ENCODE measurements around the gene NBAS.

Gene NBAS

DNA sequence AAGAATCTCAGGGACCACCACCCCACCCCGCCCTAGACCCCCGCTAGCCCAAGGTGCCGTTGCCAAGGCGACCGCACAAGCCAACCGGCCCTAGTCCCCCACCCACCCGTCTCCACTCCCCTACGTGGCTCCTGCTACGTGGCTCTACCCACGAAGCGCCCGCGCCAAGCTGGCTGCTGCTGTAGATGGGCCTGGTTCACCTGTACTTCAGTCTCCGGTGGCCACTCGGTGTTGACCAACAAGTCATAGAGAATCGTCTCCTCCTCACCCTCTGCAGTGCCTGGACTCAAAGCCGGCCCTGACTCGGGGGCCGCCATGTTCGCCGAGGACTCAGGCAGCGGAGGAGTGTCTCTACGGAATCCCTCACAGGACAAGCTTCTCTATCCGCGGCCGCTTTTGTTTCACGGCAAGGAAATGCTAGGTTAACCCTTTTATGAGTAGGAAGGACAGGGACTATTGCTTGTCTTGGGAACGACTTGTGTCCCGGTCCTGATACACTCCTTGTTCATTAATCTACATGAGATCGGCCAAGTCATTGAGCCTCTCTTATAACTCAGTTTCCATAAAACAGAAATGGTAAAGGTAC is at the start of gene NBAS:
NBAS (minus strand) TSS at position 347 of the 586 bp plus-strand sequence; CDS start at position 317, 30 bp downstream.
- DNase-seq (ENCODE audit: low spot score), result peak; percentile 87

DNA sequence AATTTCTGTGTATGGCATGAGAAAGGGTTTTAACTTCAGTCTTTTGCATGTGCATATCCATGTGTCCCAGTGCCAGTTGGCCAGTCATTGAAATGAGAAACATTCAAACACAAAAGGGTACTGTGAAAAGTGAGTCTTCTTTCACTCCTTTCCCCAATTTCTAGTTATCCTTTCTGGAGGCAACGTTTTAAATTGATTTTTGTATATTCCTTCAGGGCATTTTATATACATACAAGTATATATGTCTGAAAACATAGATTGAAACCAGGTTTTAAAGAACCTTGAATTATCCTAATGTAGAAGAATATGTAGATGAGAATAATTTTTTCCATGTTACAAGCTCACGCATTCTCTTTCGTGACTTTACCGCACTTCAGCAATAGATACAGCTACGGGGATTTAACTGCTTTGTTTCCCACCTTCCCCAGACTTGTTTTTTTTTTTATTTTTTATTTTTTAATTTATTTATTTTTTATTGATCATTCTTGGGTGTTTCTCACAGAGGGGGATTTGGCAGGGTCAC is 49.4 kb upstream of the NBAS start:
- DNase-seq (ENCODE audit: low spot score), result no peak

DNA sequence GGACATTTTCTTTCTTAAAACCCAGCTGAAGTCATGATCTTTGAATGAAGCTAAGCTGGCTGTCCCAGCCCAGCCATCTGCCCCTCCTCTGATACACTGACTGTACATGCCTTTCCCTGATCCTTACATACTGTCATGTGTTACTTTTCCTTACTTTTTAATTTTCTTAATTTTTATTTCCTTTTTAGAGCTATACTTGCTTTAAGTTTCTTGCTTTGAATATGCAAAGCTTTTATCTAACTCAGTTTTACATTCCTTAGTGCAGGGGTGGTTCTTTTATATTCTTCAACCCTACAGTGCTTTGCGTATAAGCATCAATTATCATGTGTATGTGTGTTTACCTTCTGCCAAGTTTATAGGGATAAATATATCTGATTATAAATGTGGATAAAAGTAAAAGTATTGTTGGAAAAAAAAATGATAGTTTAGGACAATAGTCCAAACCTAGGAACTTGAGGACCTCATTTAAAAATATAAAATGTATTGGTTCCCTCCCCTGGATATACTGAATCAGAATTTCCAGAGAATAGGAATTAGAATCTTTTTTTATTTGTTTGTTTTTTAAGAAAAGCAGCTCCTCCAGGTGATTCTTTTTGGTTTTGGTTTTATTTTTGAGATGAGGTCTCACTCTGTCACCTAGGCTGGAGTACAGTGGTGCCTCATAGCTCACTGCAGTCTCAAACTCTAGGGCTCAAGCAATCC is 48.4 kb upstream of the NBAS start:
- no peak for DNase-seq (ENCODE audit: low spot score)

DNA sequence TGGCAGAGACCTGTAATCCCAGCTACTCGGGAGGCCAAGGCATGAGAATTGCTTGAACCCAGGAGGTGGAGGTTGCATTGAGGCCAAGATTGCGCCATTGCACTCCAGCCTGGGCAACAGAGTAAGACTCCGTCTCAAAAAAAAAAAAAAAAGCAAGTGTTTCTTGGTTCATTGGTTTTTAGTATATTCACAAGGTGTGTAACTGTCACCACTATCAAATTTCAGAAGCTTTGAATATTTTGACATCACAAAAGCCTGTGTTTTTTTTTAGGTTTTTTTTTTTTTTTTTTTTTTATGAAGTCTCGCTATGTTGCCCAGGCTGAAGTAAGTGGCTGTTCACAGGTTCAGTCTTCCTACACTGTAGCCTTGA is 47.2 kb upstream of the NBAS start:
- DNase-seq (ENCODE audit: low spot score), result no peak

DNA sequence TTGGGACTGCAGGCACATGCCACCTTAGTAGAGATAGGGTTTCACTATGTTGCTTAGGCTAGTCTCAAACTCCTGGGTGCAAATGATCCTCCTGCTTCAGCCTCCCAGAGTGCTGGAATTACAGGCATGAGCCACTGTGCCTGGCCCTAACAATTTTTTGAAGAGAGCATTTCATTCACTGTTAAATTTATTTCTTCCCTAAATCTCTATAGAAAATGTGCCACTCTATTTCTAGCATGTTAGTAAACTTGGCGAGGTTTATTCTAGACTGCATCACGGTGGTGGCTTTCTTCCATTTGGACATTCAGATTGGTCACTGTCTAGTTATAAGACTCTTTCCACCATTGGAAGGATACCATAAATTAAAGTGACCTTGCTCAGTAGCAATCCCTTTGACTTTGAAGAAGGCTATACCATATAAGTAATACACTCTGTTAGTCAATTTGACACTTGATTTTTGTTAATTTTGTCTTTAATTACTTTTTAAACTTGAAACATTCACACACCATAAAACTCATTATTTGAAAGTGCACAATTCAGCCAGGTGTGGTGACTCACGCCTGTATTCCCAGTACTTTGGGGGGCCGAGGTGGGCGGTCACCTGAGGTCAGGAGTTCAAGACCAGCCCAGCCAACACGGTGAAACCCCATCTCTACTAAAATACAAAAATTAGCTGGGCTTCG is 46.7 kb upstream of the NBAS start:
- DNase-seq (ENCODE audit: low spot score), result no peak

DNA sequence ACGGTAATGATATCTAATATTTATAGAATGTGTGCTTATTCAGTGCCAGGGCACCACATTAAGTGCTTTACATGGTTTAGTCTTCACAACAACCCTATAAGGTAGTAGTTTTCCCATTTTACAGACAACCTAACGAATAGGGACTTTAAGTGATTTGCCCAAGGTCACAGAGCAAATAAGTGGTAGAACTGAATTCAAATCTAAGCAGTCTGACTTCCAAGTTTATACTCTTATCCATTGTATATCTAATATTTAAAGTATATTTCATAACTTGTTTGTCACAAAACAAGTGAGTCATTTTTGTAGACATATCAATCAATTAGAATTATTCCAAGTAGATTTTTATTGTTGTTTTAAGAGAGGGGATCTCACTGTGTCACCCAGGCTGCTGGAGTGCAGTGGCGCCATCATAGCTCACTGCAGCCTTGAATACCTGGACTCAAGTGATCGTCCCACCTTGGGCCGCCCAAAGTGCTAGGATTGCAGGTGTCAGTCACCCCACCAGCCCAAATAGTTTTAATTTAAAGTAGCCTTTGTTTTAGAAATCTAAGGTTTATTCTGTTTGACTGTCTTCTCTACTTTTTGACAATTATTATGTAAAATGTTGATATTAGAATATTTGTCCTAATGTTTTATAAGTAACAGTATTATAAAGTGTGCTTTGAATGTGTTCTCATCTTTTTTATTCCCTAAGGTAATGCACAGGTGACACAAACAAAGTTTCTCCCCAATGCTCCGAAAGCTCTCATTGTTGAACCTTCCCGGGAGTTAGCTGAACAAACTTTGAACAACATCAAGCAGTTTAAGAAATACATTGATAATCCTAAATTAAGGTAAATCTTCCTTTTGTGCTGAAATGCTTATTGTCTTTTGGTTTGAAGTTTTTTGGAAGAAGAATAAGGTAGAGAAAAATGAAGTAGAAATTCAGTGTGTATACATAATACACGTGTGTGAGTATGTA is 45.6 kb upstream of the NBAS start:
- DNase-seq (ENCODE audit: low spot score), result no peak

DNA sequence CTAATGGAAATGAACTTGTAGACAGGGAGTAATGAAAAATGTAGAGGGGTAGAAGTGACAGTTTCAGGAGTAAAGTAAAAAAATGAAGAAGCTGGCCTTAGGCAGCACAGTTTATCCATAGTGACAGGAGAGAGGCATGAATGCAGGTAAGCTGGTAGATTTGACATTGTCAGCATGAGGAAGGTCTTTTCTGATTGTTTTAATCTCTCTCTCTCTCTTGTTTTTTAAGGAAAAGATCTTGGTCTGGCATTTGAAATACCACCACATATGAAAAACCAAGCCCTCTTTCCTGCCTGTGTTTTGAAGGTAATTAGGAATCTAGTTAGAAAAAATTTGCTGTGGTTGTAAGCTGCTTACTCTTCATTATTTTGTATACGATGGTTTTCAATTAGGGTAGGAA is 44.6 kb upstream of the NBAS start:
- DNase-seq (ENCODE audit: low spot score), result no peak

DNA sequence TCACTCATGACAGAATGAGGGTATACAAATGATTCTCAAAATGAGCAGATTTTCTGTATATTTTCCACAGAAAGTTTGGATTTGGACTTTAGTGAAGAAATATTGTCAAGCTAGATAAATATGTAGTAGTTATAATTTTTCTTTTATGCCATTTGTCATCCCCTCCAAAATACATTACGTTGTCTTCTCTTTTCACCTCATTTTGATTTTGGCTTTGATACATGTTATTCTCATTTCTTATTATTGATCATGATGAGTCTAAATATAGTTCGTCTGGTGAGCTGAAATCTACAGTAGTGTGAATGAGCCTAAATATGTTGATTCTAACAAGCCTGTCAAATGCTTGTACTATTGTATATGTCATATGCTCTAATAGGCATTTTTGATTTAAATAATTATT is 42.8 kb upstream of the NBAS start:
- no peak for DNase-seq (ENCODE audit: low spot score)

DNA sequence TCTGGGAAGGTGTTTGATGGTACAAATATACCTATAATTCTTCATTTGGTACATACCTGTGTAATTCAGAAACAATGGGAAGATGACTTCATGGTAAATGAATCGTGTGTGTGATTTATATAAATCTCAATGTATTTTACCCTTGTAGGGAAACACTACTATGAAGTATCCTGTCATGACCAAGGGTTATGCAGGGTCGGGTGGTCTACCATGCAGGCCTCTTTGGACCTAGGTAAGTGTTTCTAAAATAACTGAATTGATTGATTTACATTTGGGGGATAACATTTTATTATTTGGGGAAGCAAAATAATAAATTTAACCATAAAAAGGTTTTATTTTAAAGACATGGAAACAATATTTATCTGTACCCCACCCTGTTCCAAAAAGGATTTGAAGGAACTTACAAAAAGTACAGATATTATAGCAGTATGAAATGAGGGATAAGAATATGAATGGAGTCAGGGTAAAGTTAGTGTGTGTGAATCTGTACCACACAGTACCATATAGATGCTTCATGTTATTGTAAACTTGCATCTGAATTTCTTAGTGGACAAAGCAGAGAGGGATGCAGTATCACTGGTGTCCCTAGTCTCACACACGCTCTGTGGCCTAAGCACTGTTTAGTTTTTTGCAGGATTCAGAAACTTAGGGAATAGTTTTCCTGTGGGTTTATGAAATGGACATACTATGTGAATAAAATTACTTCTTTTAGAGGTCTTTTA is 42.1 kb upstream of the NBAS start:
- no peak for DNase-seq (ENCODE audit: low spot score)

DNA sequence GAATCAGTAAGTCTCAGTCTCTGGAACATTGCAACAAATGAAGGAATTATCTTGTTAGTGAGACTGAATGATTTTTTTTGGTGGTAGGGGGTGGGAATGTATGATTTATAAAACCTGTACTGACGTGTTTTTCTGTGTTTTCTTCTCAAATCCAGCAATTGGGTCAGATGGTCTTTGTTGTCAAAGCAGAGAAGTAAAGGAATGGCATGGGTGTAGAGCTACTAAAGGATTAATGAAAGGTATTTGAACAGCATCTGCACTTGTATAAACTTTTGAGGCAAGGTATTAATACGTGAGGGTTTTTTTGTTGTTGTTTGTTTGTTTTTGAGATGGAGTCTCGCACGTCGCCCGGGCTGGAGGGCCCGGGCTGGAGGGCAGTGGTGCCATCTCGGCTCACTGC is 41.3 kb upstream of the NBAS start:
- DNase-seq (ENCODE audit: low spot score), result no peak

DNA sequence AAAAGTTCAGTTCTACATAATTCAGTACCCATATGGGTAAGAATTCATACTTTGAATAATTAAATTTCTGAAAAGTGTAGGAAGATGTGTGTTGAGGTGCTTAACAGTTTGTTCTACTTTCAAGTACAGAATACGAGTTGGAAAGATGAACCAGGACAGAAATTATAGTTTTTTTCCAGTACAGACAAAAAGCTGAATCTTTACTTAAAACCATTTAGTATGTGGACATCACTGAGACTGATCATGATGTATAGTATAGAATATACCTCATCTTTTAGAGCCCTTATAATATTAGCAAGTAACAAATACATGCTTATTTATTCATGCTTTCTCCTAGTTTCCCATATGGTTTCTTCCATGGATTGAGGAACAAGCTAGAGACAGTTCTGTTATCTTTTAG is 40.5 kb upstream of the NBAS start:
- no peak for DNase-seq (ENCODE audit: low spot score)

DNA sequence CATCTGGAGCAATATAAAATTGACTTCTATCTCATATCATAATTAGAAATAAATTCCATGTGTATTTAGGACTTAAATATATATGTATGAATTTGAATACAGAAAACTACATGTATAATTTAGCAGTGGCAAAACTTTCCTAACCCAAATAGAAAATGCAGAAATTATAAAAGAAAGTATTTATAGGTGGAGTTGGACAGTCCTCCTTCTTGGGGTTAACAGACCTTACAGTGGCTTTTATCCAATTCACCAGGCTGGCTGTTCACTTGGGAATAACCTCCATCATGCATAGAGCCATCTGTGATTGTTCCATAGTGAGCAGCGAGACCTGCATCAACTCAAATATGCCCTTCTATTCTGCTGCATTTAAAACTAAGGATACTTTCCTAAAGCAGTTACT is 38.9 kb upstream of the NBAS start:
- no peak for DNase-seq (ENCODE audit: low spot score)

DNA sequence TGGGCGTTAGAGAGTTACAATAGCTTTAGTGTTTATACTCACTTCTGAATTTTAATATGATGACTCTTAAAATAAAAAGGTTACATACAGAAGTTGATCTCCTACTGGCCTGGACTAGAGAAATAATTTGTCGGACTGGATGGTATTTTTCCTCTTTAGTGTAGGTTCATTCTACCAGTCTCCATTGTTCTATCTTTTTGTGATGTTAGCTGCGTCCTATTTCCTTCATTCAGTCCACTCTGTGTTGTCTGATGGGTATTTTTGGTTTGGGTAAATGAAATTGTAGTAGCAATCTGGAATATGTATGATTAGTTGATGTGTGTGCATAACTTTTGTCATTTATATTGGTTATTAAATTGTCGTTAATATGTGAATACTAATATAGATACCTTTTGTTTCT is 35.8 kb upstream of the NBAS start:
- DNase-seq (ENCODE audit: low spot score), result no peak

DNA sequence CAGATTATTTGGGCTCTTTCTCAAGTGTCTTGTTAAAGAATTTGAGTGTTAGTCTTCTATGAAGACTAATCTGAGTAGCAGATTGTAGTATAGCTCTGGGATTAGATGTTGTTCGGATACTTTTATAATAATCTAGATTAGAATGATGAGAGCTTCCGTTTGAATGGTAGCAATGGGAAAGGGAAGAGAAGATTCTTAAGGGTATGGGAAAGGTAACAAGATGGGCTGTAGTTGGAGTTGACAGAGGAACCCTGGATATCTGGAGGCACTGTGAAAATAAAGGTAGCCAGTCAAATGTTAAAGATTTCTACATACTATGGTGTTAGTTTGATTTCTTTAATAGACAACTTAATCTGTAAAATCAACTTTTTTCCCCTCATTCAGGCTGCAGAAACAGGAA is 35.2 kb upstream of the NBAS start:
- DNase-seq (ENCODE audit: low spot score), result no peak

DNA sequence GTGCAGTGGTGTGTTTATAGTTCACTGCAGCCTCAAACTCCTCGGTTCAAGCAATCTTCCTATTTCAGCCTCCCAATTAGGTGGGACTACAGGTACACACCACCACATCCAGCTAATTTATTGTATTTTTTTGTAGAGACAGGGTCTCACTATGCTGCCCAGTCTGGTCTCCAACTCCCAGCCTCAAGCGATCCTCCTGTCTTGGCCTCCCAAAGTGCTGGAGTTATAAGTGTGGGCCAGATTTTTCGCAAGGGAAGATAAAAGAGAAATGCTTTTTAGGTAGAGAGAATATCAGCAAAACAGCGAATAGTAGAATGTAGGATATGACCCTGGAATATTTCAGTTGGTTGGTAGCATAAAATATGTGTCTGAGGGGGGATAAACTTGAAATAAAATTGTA is 34.8 kb upstream of the NBAS start:
- DNase-seq (ENCODE audit: low spot score), result no peak

DNA sequence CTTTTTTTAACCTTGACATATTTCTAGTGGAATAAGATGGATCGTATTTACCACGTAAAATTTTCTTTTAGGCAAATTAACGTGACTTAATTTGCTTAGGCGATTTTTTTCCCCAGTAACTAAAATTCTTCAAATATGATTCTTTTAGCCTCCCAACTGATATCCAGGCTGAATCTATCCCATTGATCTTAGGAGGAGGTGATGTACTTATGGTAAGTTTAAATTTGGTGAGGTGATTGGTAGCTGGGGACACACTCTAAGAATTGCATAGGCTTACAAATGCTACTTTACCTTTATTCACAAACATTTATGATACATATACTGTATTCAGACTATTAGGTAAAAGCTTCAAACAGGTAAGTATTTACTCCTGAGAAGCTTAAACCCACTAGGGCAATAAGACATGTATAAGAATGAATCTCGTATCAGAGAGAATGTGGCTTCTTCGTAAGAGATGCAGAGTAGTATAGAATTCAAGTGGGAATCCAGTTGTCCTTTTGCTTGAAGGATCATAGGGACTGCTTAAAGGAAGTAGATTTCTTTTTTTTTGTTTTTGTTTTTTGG is 34.3 kb upstream of the NBAS start:
- DNase-seq (ENCODE audit: low spot score), result no peak

DNA sequence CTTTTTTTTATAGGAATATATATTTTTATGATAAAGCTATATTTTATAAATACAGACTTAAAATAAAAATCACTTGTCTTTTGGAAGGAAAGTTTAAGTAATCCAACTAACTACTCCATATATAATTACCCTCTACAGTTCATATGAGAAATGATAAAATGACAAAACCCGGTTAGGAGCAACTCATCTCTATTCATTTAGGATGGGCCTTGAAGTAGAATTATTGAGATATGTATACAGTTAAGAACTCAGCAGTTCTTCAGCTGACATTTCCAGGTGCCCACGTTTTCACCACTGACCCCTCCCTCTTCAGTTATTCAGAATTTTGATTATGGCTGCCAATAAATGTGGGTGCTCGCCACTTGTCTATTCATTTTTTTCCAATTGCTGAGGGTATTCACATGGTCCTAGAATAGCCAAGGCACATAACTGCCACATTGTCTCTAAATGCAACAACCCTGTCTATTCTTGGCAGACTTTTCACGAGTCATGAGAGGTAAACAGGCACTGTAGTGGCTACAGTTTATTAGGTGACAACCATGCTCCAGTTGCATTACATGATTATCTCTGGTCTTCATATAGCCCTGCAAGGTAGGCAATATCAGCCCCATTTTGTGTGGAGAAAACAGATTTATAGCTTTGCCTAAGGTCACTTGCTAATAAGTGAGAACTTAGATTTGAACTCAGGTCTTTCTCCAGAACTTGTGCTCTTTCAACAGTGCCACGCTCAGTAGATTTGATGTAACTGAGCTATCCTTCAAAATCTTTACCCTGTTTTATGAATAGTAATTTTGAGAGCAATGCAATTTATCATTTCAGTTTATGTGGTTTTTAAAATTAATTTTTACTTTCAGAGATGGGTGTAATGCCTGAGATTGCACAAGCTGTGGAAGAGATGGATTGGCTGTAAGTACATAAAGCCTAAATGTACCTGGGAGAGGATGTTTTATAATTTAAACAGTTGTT is 33.4 kb upstream of the NBAS start:
- DNase-seq (ENCODE audit: low spot score), result no peak

DNA sequence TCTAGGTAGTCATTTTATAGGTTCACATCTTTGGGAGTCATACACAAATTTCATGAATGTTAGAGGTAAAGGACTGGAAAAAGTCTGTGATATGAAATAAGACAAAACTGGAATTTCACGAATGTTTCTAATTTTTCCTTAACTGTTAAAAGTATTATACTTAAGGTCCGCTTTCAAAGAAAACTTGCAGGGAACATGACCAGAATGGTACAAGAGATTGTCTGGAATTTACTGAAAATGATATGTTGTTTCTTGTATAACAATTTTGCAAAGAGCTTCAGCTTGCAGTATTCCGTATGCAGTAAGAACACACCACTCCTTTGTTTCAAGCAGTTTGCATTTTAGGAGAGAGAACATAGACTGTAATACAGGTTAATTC is 32.2 kb upstream of the NBAS start:
- DNase-seq (ENCODE audit: low spot score), result no peak

DNA sequence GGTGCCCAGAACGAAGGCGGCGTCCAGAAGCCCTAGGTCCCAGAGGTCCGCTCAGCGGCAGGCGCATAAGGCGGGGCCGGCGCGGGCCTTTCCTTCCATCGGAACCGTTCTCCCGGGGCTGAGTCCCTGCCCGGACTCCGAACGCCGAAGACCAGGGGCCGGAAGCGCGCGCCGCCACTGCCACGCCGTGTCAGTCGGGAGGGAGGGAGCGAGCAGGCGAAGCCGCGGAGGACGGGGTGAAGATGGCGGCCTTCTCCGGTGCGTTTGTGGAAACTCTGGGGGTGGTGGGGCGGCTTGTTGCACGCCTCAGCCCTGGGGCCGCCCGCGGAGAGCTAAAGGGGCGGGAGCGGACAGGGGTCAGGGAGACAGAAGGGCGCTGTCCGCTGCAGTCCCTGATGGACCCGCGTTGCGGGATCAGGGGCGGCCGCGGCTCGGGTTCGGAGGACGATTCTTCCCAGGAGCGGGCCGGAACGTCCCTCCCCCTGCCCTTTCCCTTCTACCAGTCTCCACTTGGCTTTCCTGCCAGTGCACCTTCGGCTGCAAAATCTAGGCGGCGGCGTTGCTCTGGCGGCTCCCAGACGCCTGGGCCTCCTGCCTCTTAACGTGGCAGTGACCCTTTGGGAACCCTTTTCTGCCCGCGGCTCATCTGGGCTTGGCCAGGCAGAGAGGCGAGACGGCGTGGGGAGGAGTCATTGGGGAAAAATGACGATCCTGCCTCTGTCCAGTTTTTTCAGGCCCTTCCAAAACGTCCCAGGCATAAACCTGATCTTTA is 30.7 kb upstream of the NBAS start, which contains the start of gene DDX1:
DDX1 (plus strand) TSS at position 177 of the 772 bp plus-strand sequence; CDS start at position 243, 66 bp downstream.
- peak; percentile 86 for DNase-seq (ENCODE audit: low spot score)
